Endothelial cell of umbilical vein (primary cell): Measurements from ENCODE around the gene FLACC1. TPM values are rescaled to one million over a fixed set of nuclear protein-coding genes. Genes with fewer than 3 reads are reported as not detected.
A peak's percentile ranks its signal among the peaks of the same experiment; 100 is the strongest.

ENCODE experiments used
- BruUV-seq: library from RNA; stranded (reverse); fragments of 400-500 nt; replicated peaks from 2 replicates; lab custom pipeline; 2021; lab: Mats Ljungman, UMichigan
- CTCF ChIA-PET: fragments of 300-600, 350-600 bp; sonication (Branson Sonifier 250); formaldehyde crosslinking; loops from one replicate; lab custom pipeline; 2021; ENCODE audit warnings: antibody characterized with exemption, inconsistent platforms; lab: Charles Lee
- POLR2A ChIA-PET: fragments of 300-600, 350-600 bp; sonication (Branson Sonifier 250); formaldehyde crosslinking; loops from one replicate; lab custom pipeline; 2021; ENCODE audit warnings: antibody characterized with exemption, inconsistent platforms; lab: Charles Lee
- DNase-seq: peaks from one replicate; pipeline ENCODE4 v3.0.0-alpha.2; 2011; ENCODE audit warnings: low read depth, low spot score
- FAIRE-seq: peaks from 2 replicates; lab custom pipeline; 2011; peaks lifted over from hg19 to GRCh38; lab: Jason Lieb, UNC
- H2AFZ ChIP-seq: 2 replicates; pipeline ENCODE4 v1.6.0; 2012; ENCODE audit warnings: low read depth, low read length, control low read depth, inconsistent platforms
- H3K27ac ChIP-seq: 2 replicates; pipeline ENCODE4 v1.5.1; 2011; ENCODE audit warnings: low read depth, mild to moderate bottlenecking, control low read depth, low read length, moderate library complexity; ENCODE audit not compliant: insufficient read depth
- H3K27me3 ChIP-seq, 2 experiments: 2 replicates each; pipeline versions ENCODE4 v1.6.0 to v1.6.1; 2011; ENCODE audit warnings: low read length in 2 of 2, mixed read lengths in 1 of 2; ENCODE audit not compliant: control insufficient read depth in 2 of 2, insufficient read depth in 2 of 2
- H3K36me3 ChIP-seq, 2 experiments: 2 replicates in 1 of 2; 3 replicates in 1 of 2; pipeline ENCODE4 v1.5.1; 2011; ENCODE audit warnings: low read length in 2 of 2, mild to moderate bottlenecking in 1 of 2, moderate library complexity in 1 of 2; ENCODE audit not compliant: control insufficient read depth in 2 of 2, insufficient read depth in 2 of 2; ENCODE audit errors: extremely low read depth in 1 of 2
- H3K4me1 ChIP-seq: 3 replicates; pipeline ENCODE4 v1.5.1; 2011; ENCODE audit warnings: mild to moderate bottlenecking, low read length; ENCODE audit not compliant: control insufficient read depth, insufficient read depth; ENCODE audit errors: extremely low read depth
- H3K4me2 ChIP-seq: 2 replicates; pipeline ENCODE4 v1.6.1; 2011; ENCODE audit warnings: low read length, control low read depth, mixed read lengths; ENCODE audit not compliant: insufficient read depth
- H3K4me3 ChIP-seq, 3 experiments: fragments of 200-600 bp in 1 of 3; sonication (generic), shearing (Covaris generic) in 1 of 3; replicated peaks in 1 of 3; 2 replicates each; pipeline ENCODE4 v1.5.1; 2011 to 2016; ENCODE audit warnings: control low read depth in 3 of 3, low read length in 3 of 3, mild to moderate bottlenecking in 2 of 3, inconsistent platforms in 1 of 3, low read depth in 1 of 3, moderate library complexity in 1 of 3; ENCODE audit not compliant: insufficient read depth in 1 of 3
- H3K79me2 ChIP-seq: 2 replicates; pipeline ENCODE4 v1.6.0; 2012; ENCODE audit warnings: low read length, inconsistent platforms; ENCODE audit not compliant: control insufficient read depth, insufficient read depth
- H3K9ac ChIP-seq: replicated peaks from 2 replicates; pipeline ENCODE3; 2011; ENCODE audit warnings: low read length, control low read depth; ENCODE audit not compliant: insufficient read depth; ENCODE audit errors: extremely low read depth
- H3K9me1 ChIP-seq: replicated peaks from 3 replicates; pipeline ENCODE4 v1.6.0; 2011; ENCODE audit warnings: mild to moderate bottlenecking, low read length; ENCODE audit not compliant: control insufficient read depth, insufficient read depth; ENCODE audit errors: extremely low read depth
- H3K9me3 ChIP-seq: replicated peaks from 2 replicates; pipeline ENCODE4 v1.5.1; 2012; ENCODE audit warnings: low read length, inconsistent platforms; ENCODE audit not compliant: control insufficient read depth, insufficient read depth
- H4K20me1 ChIP-seq: replicated peaks from 2 replicates; pipeline ENCODE3; 2011; ENCODE audit warnings: mild to moderate bottlenecking, low read length; ENCODE audit not compliant: control insufficient read depth, insufficient read depth; ENCODE audit errors: extremely low read depth
- CTCF ChIP-seq, 2 donors: IDR thresholded peaks; 1 replicate in 1 of 2; 2 replicates in 1 of 2; pipeline ENCODE4 v1.5.1; 2011; ENCODE audit warnings: low read length in 2 of 2, mild to moderate bottlenecking in 2 of 2, moderate library complexity in 2 of 2, control low read depth in 1 of 2, inconsistent platforms in 1 of 2, low read depth in 1 of 2; ENCODE audit not compliant: insufficient read depth in 1 of 2; ENCODE audit errors: extremely low read depth in 1 of 2
- EZH2 ChIP-seq: IDR thresholded peaks from 2 replicates; pipeline ENCODE4 v1.6.1; 2012; ENCODE audit warnings: borderline replicate concordance, low read depth, mild to moderate bottlenecking, moderate library complexity, low read length, inconsistent platforms; ENCODE audit not compliant: severe bottlenecking
- FOS ChIP-seq: IDR thresholded peaks from 2 replicates; pipeline ENCODE4 v1.6.1; 2011; ENCODE audit warnings: mild to moderate bottlenecking, low read length, moderate library complexity, borderline replicate concordance; ENCODE audit not compliant: insufficient read depth
- GATA2 ChIP-seq: IDR thresholded peaks from 2 replicates; pipeline ENCODE4 v1.7.0; 2011; ENCODE audit warnings: low read depth, mild to moderate bottlenecking, moderate library complexity, mixed read lengths, low read length; ENCODE audit not compliant: insufficient read length, insufficient read depth
- JUN ChIP-seq: IDR thresholded peaks from 2 replicates; pipeline ENCODE4 v1.6.1; 2011; ENCODE audit warnings: borderline replicate concordance, low read depth; ENCODE audit not compliant: insufficient read length, insufficient read depth
- MYC ChIP-seq: IDR thresholded peaks from one replicate; pipeline ENCODE4 v1.6.1; 2011; ENCODE audit warnings: mild to moderate bottlenecking, low read depth, low read length
- POLR2A ChIP-seq: IDR thresholded peaks from 2 replicates; pipeline ENCODE4 v1.6.1; 2012; ENCODE audit warnings: low read depth, mild to moderate bottlenecking, control low read depth, low read length
- POLR2AphosphoS5 ChIP-seq: IDR thresholded peaks from 2 replicates; pipeline ENCODE4 v1.6.1; 2012; ENCODE audit warnings: low read depth, mild to moderate bottlenecking, control low read depth, low read length, moderate library complexity; ENCODE audit not compliant: insufficient read depth
- dilution Hi-C: fragments of 300-500 bp; cut with MboI; formaldehyde crosslinking; loops from one replicate; pipeline ENCODE4 v1.15.0; 2019; ENCODE audit warnings: low sequenced_read_pairs; ENCODE audit not compliant: extremely low pct_ligation_motif_present
- intact Hi-C: fragments of 100-400 bp; cut with micrococcal nuclease; formaldehyde crosslinking; loops from one replicate; pipeline ENCODE4 v1.10.0; 2022
- polyA plus RNA-seq, 4 experiments: library from polyadenylated mRNA; depleted of rRNA in 3 of 4; stranded (reverse) in 3 of 4; unstranded in 1 of 4; fragments of >200 nt; gene quantifications; 2 replicates each; pipeline versions ENCODE4 v1.2.1 to v1.2.3, GENCODE V29; 2011 to 2012; ENCODE audit warnings: missing spikeins in 1 of 4
- total RNA-seq: library from RNA; stranded (reverse); gene quantifications from 2 replicates; pipeline ENCODE4 v1.2.3, GENCODE V29; 2021
- TF ChIP-seq, protein P1 (sequence below): IDR thresholded peaks from 2 replicates; pipeline ENCODE4 v1.6.1; 2011; ENCODE audit not compliant: insufficient read depth, insufficient read length

The FLACC1 gene
- total and polyA plus RNA-seq, 2 donors (not counting 3 experiments of a cell fraction or from before 2014, with no cell fraction given) = 0.11 to 1.4 TPM

DNA sequence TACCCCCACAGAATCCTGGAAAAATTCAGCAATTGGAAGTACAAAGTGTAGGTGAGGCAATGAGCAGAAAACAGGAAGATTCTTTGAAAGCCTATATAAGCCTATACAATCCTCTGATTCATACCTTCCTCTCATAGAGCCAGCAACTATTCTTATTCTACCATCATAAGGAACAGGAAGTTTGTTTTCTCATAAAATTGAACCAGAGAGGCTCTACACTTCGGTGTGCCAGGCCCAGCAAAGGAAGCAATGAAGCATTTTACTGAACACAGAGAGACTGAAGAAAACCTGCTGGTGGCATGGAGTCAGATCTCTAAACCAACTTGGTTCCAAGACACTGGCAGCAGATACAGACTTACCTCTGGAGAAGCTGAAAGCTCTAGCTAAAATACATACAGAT is 78.1 kb downstream of the FLACC1 start:
- intact Hi-C loops (no loop called here), dilution Hi-C loops (no loop called here)
- H3K4me3 ChIP-seq = no peak overlapping the region
- H3K36me3 ChIP-seq = no peaks in the 10 kb centered on the region
- no peak overlapping the region for H3K4me2 ChIP-seq
- no peaks in the 10 kb centered on the region for H4K20me1 ChIP-seq
- POLR2A ChIA-PET = no interaction called here
- no peaks in the 10 kb centered on the region for H3K79me2 ChIP-seq
- H3K27ac ChIP-seq = no peak overlapping the region
- DNase-seq = peak; percentile 16
- no TSS peak for BruUV-seq
- no peak for TF ChIP-seq JUN
- no peak for TF ChIP-seq POLR2AphosphoS5
- no peak for TF ChIP-seq CTCF (IDR thresholded peaks at IDR 0.05; ENCODE audit: extremely low read depth in 1 of 2, insufficient read depth in 1 of 2, low read depth in 1 of 2, low read length in 2 of 2)
- TF ChIP-seq, protein P1, sequence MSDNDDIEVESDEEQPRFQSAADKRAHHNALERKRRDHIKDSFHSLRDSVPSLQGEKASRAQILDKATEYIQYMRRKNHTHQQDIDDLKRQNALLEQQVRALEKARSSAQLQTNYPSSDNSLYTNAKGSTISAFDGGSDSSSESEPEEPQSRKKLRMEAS = no peak
- TF ChIP-seq POLR2A = no peak
- TF ChIP-seq EZH2 = no peak
- no peak for TF ChIP-seq FOS
- no peak for TF ChIP-seq GATA2
- TF ChIP-seq MYC = no peak
- FAIRE-seq = no peak
- H3K9me3 ChIP-seq = no peaks in the 10 kb centered on the region
- H3K27me3 ChIP-seq = no peaks in the 10 kb centered on the region
- H3K9me1 ChIP-seq = no peaks in the 10 kb centered on the region
- H3K9ac ChIP-seq = no peak overlapping the region
- CTCF ChIA-PET = interaction anchor here (0.9 to 1.2 kb wide), 2 partner anchors 10 kb away, joined by 4 to 6 read pairs; no protein-coding TSS in a partner anchor
- no peaks in the 10 kb centered on the region for H3K4me1 ChIP-seq
- H2AFZ ChIP-seq = no peak overlapping the region
